Measurements from ENCODE around the gene GKAP1.
"Not testable (repeated sequence)": the region's sequence is repeated elsewhere in the genome, so short reads cannot be mapped to it uniquely, and the experiment has no call there.

GRCh38 chr9:83824986-83825623, 7.5 kb upstream of the GKAP1 start:
- not testable (repeated sequence) for TF ChIP-seq CTCF (IDR thresholded peaks at IDR 0.05; ENCODE audit: borderline replicate concordance, extremely low read depth, low read length, poor library complexity, severe bottlenecking); EZH2 (IDR thresholded peaks at IDR 0.05; ENCODE audit: borderline replicate concordance, low read depth, low read length, severe bottlenecking)
